ENCODE results near the gene CREB5. TPM values are rescaled to one million over a fixed set of nuclear protein-coding genes. Genes with fewer than 3 reads are reported as not detected.

The CREB5 gene
- total RNA-seq, 2 experiments from 2014 or later = not detected

- CTCF ChIA-PET = no interaction called here
- POLR2A ChIA-PET = no interaction called here
Measured at GRCh38 chr7:28473571-28474281, 61.4 kb downstream of the CREB5 start.

GRCh38 chr7:28474282-28474638, 61.9 kb downstream of the CREB5 start:
- ChIA-PET POLR2A (no interaction called here), CTCF (no interaction called here)

GRCh38 chr7:28474640-28475039, 62.3 kb downstream of the CREB5 start:
- POLR2A ChIA-PET = no interaction called here
- CTCF ChIA-PET = no interaction called here

GRCh38 chr7:28477041-28477442, 64.7 kb downstream of the CREB5 start:
- POLR2A ChIA-PET = no interaction called here
- CTCF ChIA-PET = no interaction called here

GRCh38 chr7:28478656-28479055, 66.3 kb downstream of the CREB5 start:
- ChIA-PET CTCF (no interaction called here), POLR2A (no interaction called here)

- CTCF ChIA-PET = no interaction called here
- POLR2A ChIA-PET = no interaction called here
Measured at GRCh38 chr7:28479507-28479947, 67.2 kb downstream of the CREB5 start.

GRCh38 chr7:28480595-28480994, 68.3 kb downstream of the CREB5 start:
- ChIA-PET POLR2A (no interaction called here), CTCF (no interaction called here)

GRCh38 chr7:28481091-28481926, 69.0 kb downstream of the CREB5 start:
- ChIA-PET CTCF (no interaction called here), POLR2A (no interaction called here)

- ChIA-PET POLR2A (no interaction called here), CTCF (no interaction called here)
Measured at GRCh38 chr7:28483112-28483511, 70.8 kb downstream of the CREB5 start.

- ChIA-PET CTCF (no interaction called here), POLR2A (no interaction called here)
Measured at GRCh38 chr7:28483908-28484605, 71.7 kb downstream of the CREB5 start.

- ChIA-PET CTCF (no interaction called here), POLR2A (no interaction called here)
Measured at GRCh38 chr7:28484606-28484935, 72.3 kb downstream of the CREB5 start.

- ChIA-PET CTCF (no interaction called here), POLR2A (no interaction called here)
Measured at GRCh38 chr7:28487487-28487886, 75.2 kb downstream of the CREB5 start.

GRCh38 chr7:28488061-28488791, 75.9 kb downstream of the CREB5 start:
- ChIA-PET POLR2A (no interaction called here), CTCF (no interaction called here)

- CTCF ChIA-PET = no interaction called here
- POLR2A ChIA-PET = no interaction called here
Measured at GRCh38 chr7:28490831-28491230, 78.5 kb downstream of the CREB5 start.

GRCh38 chr7:28493477-28493876, 81.2 kb downstream of the CREB5 start:
- ChIA-PET POLR2A (no interaction called here), CTCF (no interaction called here)

GRCh38 chr7:28497009-28497408, 84.7 kb downstream of the CREB5 start:
- POLR2A ChIA-PET = no interaction called here
- CTCF ChIA-PET = no interaction called here

GRCh38 chr7:28498636-28499035, 86.3 kb downstream of the CREB5 start:
- ChIA-PET CTCF (no interaction called here), POLR2A (no interaction called here)

GRCh38 chr7:28500138-28500537, 87.8 kb downstream of the CREB5 start:
- CTCF ChIA-PET = no interaction called here

GRCh38 chr7:28502408-28502807, 90.1 kb downstream of the CREB5 start:
- CTCF ChIA-PET = no interaction called here

More at GRCh38 chr7:28500138-28500537, 87.8 kb downstream of the CREB5 start:
- POLR2A ChIA-PET = no interaction called here

GRCh38 chr7:28503396-28503795, 91.1 kb downstream of the CREB5 start:
- POLR2A ChIA-PET = no interaction called here
- CTCF ChIA-PET = no interaction called here

More at GRCh38 chr7:28502408-28502807, 90.1 kb downstream of the CREB5 start:
- POLR2A ChIA-PET = no interaction called here

- ChIA-PET CTCF (no interaction called here), POLR2A (no interaction called here)
Measured at GRCh38 chr7:28505014-28505413, 92.7 kb downstream of the CREB5 start.
